ENCODE data around the gene PCDHGB3. TPM values are rescaled to one million over a fixed set of nuclear protein-coding genes. Genes with fewer than 3 reads are reported as not detected.
"Not testable (repeated sequence)": the region's sequence is repeated elsewhere in the genome, so short reads cannot be mapped to it uniquely, and the experiment has no call there.

The PCDHGB3 gene
- total RNA-seq, 2 donors from 2014 or later, result 4.9 to 5.0 TPM

GRCh38 chr5:141355641-141356040, 14.4 kb upstream of the PCDHGB3 start:
- intact Hi-C loops (cut with DNase I), result no loop called here
- DNase-seq (ENCODE audit: low spot score), result no peak

GRCh38 chr5:141356133-141356532, 13.9 kb upstream of the PCDHGB3 start:
- intact Hi-C loops (cut with DNase I), result no loop called here
- DNase-seq (ENCODE audit: low spot score), result no peak

- intact Hi-C loops (cut with DNase I), result no loop called here
- no peak for DNase-seq (ENCODE audit: low spot score)
These were observed 13.1 kb upstream of the PCDHGB3 start for GRCh38 chr5:141356950-141357349.

- intact Hi-C loops (cut with DNase I), result no loop called here
- DNase-seq (ENCODE audit: low spot score), result no peak
These were observed 10.1 kb upstream of the PCDHGB3 start, which contains the start of gene PCDHGB2 for GRCh38 chr5:141359790-141360426. Gene PCDHGB2 (plus strand): TSS chr5:141359994. CDS start chr5:141360136, 142 bp downstream.

- intact Hi-C loops (cut with DNase I), result no loop called here
- no peak for DNase-seq (ENCODE audit: low spot score)
These were observed 9.4 kb upstream of the PCDHGB3 start for GRCh38 chr5:141360685-141361084.

- intact Hi-C loops (cut with DNase I), result loop anchor here in 1 of 2 donors (2.0 kb wide), 1 partner anchor 26 kb away; no protein-coding TSS in a partner anchor
These were observed 7.3 kb upstream of the PCDHGB3 start for GRCh38 chr5:141362719-141363118.

GRCh38 chr5:141363952-141364660, 5.9 kb upstream of the PCDHGB3 start, which contains the start of gene PCDHGA5:
Gene PCDHGA5 (plus strand): TSS chr5:141364162. CDS start chr5:141364331, 169 bp downstream.
- DNase-seq (ENCODE audit: low spot score), result no peak
- intact Hi-C loops (cut with DNase I), result loop anchor here in 1 of 2 donors (2.0 kb wide), 1 partner anchor 27 kb away; no protein-coding TSS in a partner anchor

More at GRCh38 chr5:141362719-141363118, 7.3 kb upstream of the PCDHGB3 start:
- DNase-seq (ENCODE audit: low spot score), result no peak

- intact Hi-C loops (cut with DNase I), result no loop called here
- no peak for DNase-seq (ENCODE audit: low spot score)
These were observed 3.8 kb upstream of the PCDHGB3 start for GRCh38 chr5:141366016-141366896.

GRCh38 chr5:141371572-141372475, 1.8 kb downstream of the PCDHGB3 start:
- intact Hi-C loops (cut with DNase I), result no loop called here
- DNase-seq (ENCODE audit: low spot score), result no peak

- DNase-seq (ENCODE audit: low spot score), result no peak
- intact Hi-C loops (cut with DNase I), result no loop called here
These were observed 3.8 kb downstream of the PCDHGB3 start, which contains the start of gene PCDHGA6 for GRCh38 chr5:141373673-141374317. Gene PCDHGA6 (plus strand): TSS chr5:141373891. CDS start chr5:141374084, 193 bp downstream.

GRCh38 chr5:141374627-141375026, 4.6 kb downstream of the PCDHGB3 start:
- no peak for DNase-seq (ENCODE audit: low spot score)
- intact Hi-C loops (cut with DNase I), result no loop called here

GRCh38 chr5:141375444-141376155, 5.6 kb downstream of the PCDHGB3 start:
- DNase-seq (ENCODE audit: low spot score); intact Hi-C loops (cut with DNase I): not testable (repeated sequence)

- intact Hi-C loops (cut with DNase I), result no loop called here
- no peak for DNase-seq (ENCODE audit: low spot score)
These were observed 12.6 kb downstream of the PCDHGB3 start, which contains the start of gene PCDHGA7 for GRCh38 chr5:141382469-141383294. Gene PCDHGA7 (plus strand): TSS chr5:141382742. CDS start chr5:141382900, 158 bp downstream.

- DNase-seq (ENCODE audit: low spot score), result no peak
- intact Hi-C loops (cut with DNase I), result no loop called here
These were observed 13.3 kb downstream of the PCDHGB3 start for GRCh38 chr5:141383345-141383744.

GRCh38 chr5:141384471-141385267, 14.6 kb downstream of the PCDHGB3 start:
- intact Hi-C loops (cut with DNase I), result no loop called here
- no peak for DNase-seq (ENCODE audit: low spot score)
